IMR-90 (cell line): ENCODE results near the gene NXPH1. TPM values are rescaled to one million over a fixed set of nuclear protein-coding genes. Genes with fewer than 3 reads are reported as not detected.

Source experiments
- ATAC-seq: fragments of 200-7000 bp; cut with Tn5 transposase; 2 replicates; pipeline ENCODE4 v1.9.1; 2020; ENCODE audit warnings: low read depth, mild to moderate bottlenecking, moderate library complexity
- BruUV-seq: library from RNA; stranded (reverse); fragments of 400-500 nt; replicated peaks from 2 replicates; lab custom pipeline; 2021; lab: Mats Ljungman, UMichigan
- CTCF ChIA-PET: fragments of 300-600 bp; formaldehyde crosslinking; extraction: SDS; loops from one replicate; lab custom pipeline; 2021; ENCODE audit warnings: antibody characterized with exemption; lab: Yijun Ruan, JAX
- POLR2A ChIA-PET: fragments of 300-600 bp; sonication (Branson Sonifier 250); formaldehyde crosslinking; loops from one replicate; lab custom pipeline; 2022; ENCODE audit warnings: antibody characterized with exemption; ENCODE audit not compliant: unreplicated experiment; lab: Charles Lee
- DNase-seq: peaks from one replicate; pipeline ENCODE4 v3.0.0; 2013
- H2AFZ ChIP-seq: replicated peaks from 2 replicates; pipeline ENCODE3; 2013; ENCODE audit warnings: low read length, mild to moderate bottlenecking; ENCODE audit not compliant: poor library complexity
- H2AK5ac ChIP-seq: 2 replicates; pipeline ENCODE4 v1.6.1; 2013; ENCODE audit warnings: low read depth, low read length, inconsistent platforms
- H2AK9ac ChIP-seq: replicated peaks from 2 replicates; pipeline ENCODE3; 2013; ENCODE audit warnings: mild to moderate bottlenecking, low read depth, low read length, moderate library complexity; ENCODE audit not compliant: poor library complexity
- H2BK120ac ChIP-seq: 2 replicates; pipeline ENCODE4 v1.6.1; 2013; ENCODE audit warnings: low read depth, low read length, inconsistent platforms
- H2BK15ac ChIP-seq: 3 replicates; pipeline ENCODE4 v1.6.1; 2013; ENCODE audit warnings: low read depth, low read length, inconsistent platforms
- H2BK20ac ChIP-seq: 2 replicates; pipeline ENCODE4 v1.6.1; 2013; ENCODE audit warnings: low read depth, mild to moderate bottlenecking, inconsistent platforms, low read length, moderate library complexity
- H2BK5ac ChIP-seq: 2 replicates; pipeline ENCODE4 v1.6.1; 2013; ENCODE audit warnings: mild to moderate bottlenecking, low read depth, low read length, inconsistent platforms; ENCODE audit not compliant: poor library complexity, severe bottlenecking
- H3K14ac ChIP-seq: replicated peaks from 2 replicates; pipeline ENCODE4 v1.6.1; 2013; ENCODE audit warnings: low read depth, low read length, inconsistent platforms
- H3K18ac ChIP-seq: 2 replicates; pipeline ENCODE4 v1.6.1; 2013; ENCODE audit warnings: low read depth, low read length, control low read depth
- H3K23ac ChIP-seq: 2 replicates; pipeline ENCODE4 v1.6.1; 2013; ENCODE audit warnings: low read depth, low read length, inconsistent platforms
- H3K27ac ChIP-seq: 2 replicates; pipeline ENCODE4 v1.5.1; 2013; ENCODE audit warnings: mild to moderate bottlenecking, control low read depth, low read length; ENCODE audit not compliant: insufficient read depth
- H3K27me3 ChIP-seq: 2 replicates; pipeline ENCODE4 v1.6.1; 2013; ENCODE audit warnings: low read length; ENCODE audit not compliant: control insufficient read depth, insufficient read depth
- H3K36me3 ChIP-seq: 2 replicates; pipeline ENCODE4 v1.6.1; 2013; ENCODE audit warnings: low read length, mixed read lengths; ENCODE audit not compliant: control insufficient read depth, insufficient read depth
- H3K4ac ChIP-seq: 2 replicates; pipeline ENCODE4 v1.6.1; 2013; ENCODE audit warnings: low read depth, low read length, inconsistent platforms
- H3K4me1 ChIP-seq: 2 replicates; pipeline ENCODE4 v1.6.1; 2013; ENCODE audit warnings: low read length, mixed read lengths; ENCODE audit not compliant: control insufficient read depth, insufficient read depth
- H3K4me2 ChIP-seq: 2 replicates; pipeline ENCODE4 v1.6.1; 2013; ENCODE audit warnings: low read depth, mild to moderate bottlenecking, control low read depth, low read length, moderate library complexity
- H3K4me3 ChIP-seq: 2 replicates; pipeline ENCODE4 v1.5.1; 2013; ENCODE audit warnings: low read depth, mild to moderate bottlenecking, control low read depth, low read length, moderate library complexity; ENCODE audit not compliant: insufficient read depth
- H3K56ac ChIP-seq: 2 replicates; pipeline ENCODE4 v1.6.1; 2013; ENCODE audit warnings: low read length, inconsistent platforms; ENCODE audit not compliant: insufficient read depth; ENCODE audit errors: extremely low read depth
- H3K79me1 ChIP-seq, 2 experiments: 2 replicates each; pipeline ENCODE4 v1.6.1; 2013; ENCODE audit warnings: low read length in 2 of 2, inconsistent platforms in 1 of 2, low read depth in 1 of 2
- H3K9ac ChIP-seq: 2 replicates; pipeline ENCODE4 v1.6.1; 2013; ENCODE audit warnings: low read depth, low read length, control low read depth
- H3K9me1 ChIP-seq: 2 replicates; pipeline ENCODE4 v1.6.1; 2013; ENCODE audit warnings: low read length, inconsistent platforms; ENCODE audit not compliant: insufficient read depth
- H3K9me3 ChIP-seq: 2 replicates; pipeline ENCODE4 v1.6.1; 2013; ENCODE audit warnings: low read length; ENCODE audit not compliant: control insufficient read depth, insufficient read depth
- H4K20me1 ChIP-seq: 2 replicates; pipeline ENCODE4 v1.6.1; 2013; ENCODE audit warnings: low read length, inconsistent platforms; ENCODE audit not compliant: insufficient read depth
- H4K5ac ChIP-seq: 2 replicates; pipeline ENCODE4 v1.6.1; 2013; ENCODE audit warnings: mild to moderate bottlenecking, low read depth, low read length, control low read depth
- H4K8ac ChIP-seq, 2 experiments: 2 replicates each; pipeline ENCODE4 v1.6.1; 2013; ENCODE audit warnings: low read depth in 2 of 2, low read length in 2 of 2, control low read depth in 1 of 2, inconsistent platforms in 1 of 2
- H4K91ac ChIP-seq: 2 replicates; pipeline ENCODE4 v1.6.1; 2013; ENCODE audit warnings: low read depth, low read length, inconsistent platforms; ENCODE audit not compliant: insufficient read depth
- BHLHE40 ChIP-seq: fragments of 150-350 bp; IDR thresholded peaks from 2 replicates; pipeline ENCODE4 v1.6.1; 2016; ENCODE audit warnings: mild to moderate bottlenecking, low read depth, low read length
- CEBPB ChIP-seq: IDR thresholded peaks from 2 replicates; pipeline ENCODE4 v1.6.1; 2012; ENCODE audit warnings: low read depth, low read length, improper control_type of control experiment
- CHD1 ChIP-seq: IDR thresholded peaks from 2 replicates; pipeline ENCODE4 v1.6.1; 2012; ENCODE audit warnings: low read depth, low read length, improper control_type of control experiment
- FOS ChIP-seq: fragments of 150-350 bp; IDR thresholded peaks from 2 replicates; pipeline ENCODE4 v1.6.1; 2016; ENCODE audit warnings: low read depth, low read length
- MAFK ChIP-seq: IDR thresholded peaks from 2 replicates; pipeline ENCODE4 v1.6.1; 2012; ENCODE audit warnings: low read depth, low read length, improper control_type of control experiment
- MAZ ChIP-seq: IDR thresholded peaks from 2 replicates; pipeline ENCODE4 v1.6.1; 2012; ENCODE audit warnings: low read depth, mild to moderate bottlenecking, low read length, improper control_type of control experiment, moderate library complexity, borderline replicate concordance
- MXI1 ChIP-seq: IDR thresholded peaks from 2 replicates; pipeline ENCODE4 v1.6.1; 2012; ENCODE audit warnings: low read depth, mild to moderate bottlenecking, low read length, moderate library complexity, borderline replicate concordance
- NFE2L2 ChIP-seq: fragments of 150-350 bp; IDR thresholded peaks from 2 replicates; pipeline ENCODE4 v1.6.1; 2016; ENCODE audit warnings: low read depth, mild to moderate bottlenecking, low read length
- POLR2A ChIP-seq: IDR thresholded peaks from 2 replicates; pipeline ENCODE4 v1.6.1; 2012; ENCODE audit warnings: mild to moderate bottlenecking, low read depth, low read length
- RAD21 ChIP-seq: IDR thresholded peaks from 2 replicates; pipeline ENCODE4 v1.6.1; 2012; ENCODE audit warnings: low read length, improper control_type of control experiment
- RCOR1 ChIP-seq: IDR thresholded peaks from 2 replicates; pipeline ENCODE4 v1.6.1; 2012; ENCODE audit warnings: mild to moderate bottlenecking, low read length, improper control_type of control experiment; ENCODE audit not compliant: insufficient replicate concordance
- RFX5 ChIP-seq: IDR thresholded peaks from 2 replicates; pipeline ENCODE4 v1.8.0; 2012; ENCODE audit warnings: low read depth, mild to moderate bottlenecking, low read length, moderate library complexity
- SMC3 ChIP-seq: fragments of 150-350 bp; IDR thresholded peaks from 2 replicates; pipeline ENCODE4 v1.6.1; 2016; ENCODE audit warnings: low read depth, mild to moderate bottlenecking, antibody characterized with exemption, low read length, moderate library complexity
- WGBS, 2 experiments: methylation state at CpG; one replicate each; pipeline versions ENCODE4 v1.1.5 to v1.1.7; 2013; ENCODE audit warnings: missing lambda C conversion rate in 2 of 2; ENCODE audit not compliant: insufficient read length in 1 of 2; ENCODE audit errors: extremely low coverage in 2 of 2; 5-methylcytosine and 5-hydroxymethylcytosine counted together
- dilution Hi-C: fragments of 300-500 bp; cut with HindIII; formaldehyde crosslinking; loops from one replicate; pipeline ENCODE4 v1.14.3; 2018; ENCODE audit warnings: low sequenced_read_pairs; ENCODE audit not compliant: unreplicated experiment
- in situ Hi-C: fragments of 300-500 bp; cut with MboI; formaldehyde crosslinking; loops from 3 replicates; pipeline ENCODE4 v1.14.3; 2019; ENCODE audit warnings: low sequenced_read_pairs, inconsistent platforms, mixed read lengths
- intact Hi-C: fragments of 100-400 bp; cut with micrococcal nuclease; formaldehyde crosslinking; loops from 2 replicates; pipeline ENCODE4 v1.10.0; 2022
- polyA plus RNA-seq, 3 experiments: library from polyadenylated mRNA; depleted of rRNA; stranded (reverse); fragments of >200 nt; gene quantifications; 2 replicates each; pipeline ENCODE4 v1.2.3, GENCODE V29; 2012; ENCODE audit warnings: low replicate concordance in 1 of 3
- total RNA-seq: library from RNA; depleted of rRNA; stranded (reverse); fragments of >200 nt; gene quantifications from 2 replicates; pipeline ENCODE4 v1.2.3, GENCODE V29; 2012
- TF ChIP-seq, protein P1 (sequence below): fragments of 150-350 bp; IDR thresholded peaks from 2 replicates; pipeline ENCODE4 v1.6.1; 2017; ENCODE audit warnings: mild to moderate bottlenecking, antibody characterized with exemption, low read length, low read depth
- TF ChIP-seq, protein P2 (sequence below): fragments of 150-350 bp; IDR thresholded peaks from 2 replicates; pipeline ENCODE4 v1.6.1; 2016; ENCODE audit warnings: low read depth, mild to moderate bottlenecking, low read length, moderate library complexity, borderline replicate concordance
- TF ChIP-seq, protein P3 (sequence below): conservative IDR thresholded peaks from 2 replicates; pipeline ENCODE4 v1.5.1; 2012; ENCODE audit warnings: mild to moderate bottlenecking, low read depth, low read length, improper control_type of control experiment

The NXPH1 gene
- total and polyA plus RNA-seq, 2 of the 4 experiments (the other 2 are of a cell fraction) = not detected

DNA sequence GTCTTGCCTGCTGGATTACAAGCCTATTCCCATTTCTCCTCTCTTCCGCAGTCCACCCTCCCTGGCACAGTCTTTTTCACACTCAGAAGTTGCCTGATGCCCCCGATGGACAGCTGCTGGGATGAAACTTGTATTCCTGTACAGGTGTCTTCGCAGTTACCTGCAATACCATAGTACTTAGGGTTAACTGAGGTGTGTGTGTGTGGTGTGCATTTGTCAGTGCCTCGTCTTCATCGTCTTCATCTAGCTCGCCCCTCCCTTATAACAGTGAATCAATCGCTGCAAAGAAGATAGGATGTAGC, 11.0 kb downstream of the NXPH1 start (continued):
- TF ChIP-seq, protein P1, sequence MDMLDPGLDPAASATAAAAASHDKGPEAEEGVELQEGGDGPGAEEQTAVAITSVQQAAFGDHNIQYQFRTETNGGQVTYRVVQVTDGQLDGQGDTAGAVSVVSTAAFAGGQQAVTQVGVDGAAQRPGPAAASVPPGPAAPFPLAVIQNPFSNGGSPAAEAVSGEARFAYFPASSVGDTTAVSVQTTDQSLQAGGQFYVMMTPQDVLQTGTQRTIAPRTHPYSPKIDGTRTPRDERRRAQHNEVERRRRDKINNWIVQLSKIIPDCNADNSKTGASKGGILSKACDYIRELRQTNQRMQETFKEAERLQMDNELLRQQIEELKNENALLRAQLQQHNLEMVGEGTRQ = no peak
- no peak for TF ChIP-seq RCOR1

DNA sequence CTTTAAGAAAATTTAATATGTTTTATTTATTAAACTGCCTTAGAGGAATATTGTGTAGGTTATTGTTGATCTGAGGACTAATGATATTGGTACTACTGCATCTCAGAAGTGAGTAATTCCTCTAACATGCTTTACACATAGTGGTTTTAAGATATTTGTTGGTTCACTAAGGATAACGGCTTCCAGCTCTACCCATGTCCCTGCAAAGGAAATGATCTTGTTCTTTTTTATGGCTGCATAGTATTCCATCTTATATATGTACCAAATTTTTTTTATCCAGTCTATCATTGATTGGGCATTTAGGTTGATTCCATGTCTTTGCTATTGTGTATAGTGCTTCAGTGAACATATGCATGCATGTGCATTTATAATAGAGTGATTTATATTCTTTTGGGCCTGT, 20.1 kb downstream of the NXPH1 start:
- H4K91ac ChIP-seq = no peak overlapping the region
- dilution Hi-C loops (no loop called here), intact Hi-C loops (no loop called here), in situ Hi-C loops (no loop called here)
- no CpG with 5 or more reads among the region's 1 CpG for WGBS, 2 experiments
- no peak overlapping the region for H2AFZ ChIP-seq
- no peaks in the 10 kb centered on the region for H3K79me1 ChIP-seq
- no peak overlapping the region for H2BK20ac ChIP-seq
- H3K27ac ChIP-seq = no peak overlapping the region
- no peak overlapping the region for H2BK15ac ChIP-seq
- ATAC-seq = no peak
- no peak overlapping the region for H4K8ac ChIP-seq
- no peak overlapping the region for H4K5ac ChIP-seq
- no peak overlapping the region for H3K9ac ChIP-seq
- no peak overlapping the region for H3K23ac ChIP-seq
- no peak overlapping the region for H3K18ac ChIP-seq
- POLR2A ChIA-PET = no interaction called here
- H3K9me3 ChIP-seq = peaks cover 5% of the 10 kb centered on the region; the same call in 1 of the 2 replicates
- no peak overlapping the region for H2AK5ac ChIP-seq
- no peaks in the 10 kb centered on the region for H3K9me1 ChIP-seq
- H3K4me3 ChIP-seq = no peak overlapping the region
- CTCF ChIA-PET = no interaction called here
- TF ChIP-seq CHD1 (no peak), MXI1 (no peak), NFE2L2 (no peak), RCOR1 (no peak), SMC3 (no peak), CEBPB (no peak), RFX5 (no peak), POLR2A (no peak), FOS (no peak), BHLHE40 (no peak), MAFK (no peak), RAD21 (no peak), MAZ (no peak)
- TF ChIP-seq, protein P2, sequence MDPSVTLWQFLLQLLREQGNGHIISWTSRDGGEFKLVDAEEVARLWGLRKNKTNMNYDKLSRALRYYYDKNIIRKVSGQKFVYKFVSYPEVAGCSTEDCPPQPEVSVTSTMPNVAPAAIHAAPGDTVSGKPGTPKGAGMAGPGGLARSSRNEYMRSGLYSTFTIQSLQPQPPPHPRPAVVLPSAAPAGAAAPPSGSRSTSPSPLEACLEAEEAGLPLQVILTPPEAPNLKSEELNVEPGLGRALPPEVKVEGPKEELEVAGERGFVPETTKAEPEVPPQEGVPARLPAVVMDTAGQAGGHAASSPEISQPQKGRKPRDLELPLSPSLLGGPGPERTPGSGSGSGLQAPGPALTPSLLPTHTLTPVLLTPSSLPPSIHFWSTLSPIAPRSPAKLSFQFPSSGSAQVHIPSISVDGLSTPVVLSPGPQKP = no peak
- TF ChIP-seq, protein P3, sequence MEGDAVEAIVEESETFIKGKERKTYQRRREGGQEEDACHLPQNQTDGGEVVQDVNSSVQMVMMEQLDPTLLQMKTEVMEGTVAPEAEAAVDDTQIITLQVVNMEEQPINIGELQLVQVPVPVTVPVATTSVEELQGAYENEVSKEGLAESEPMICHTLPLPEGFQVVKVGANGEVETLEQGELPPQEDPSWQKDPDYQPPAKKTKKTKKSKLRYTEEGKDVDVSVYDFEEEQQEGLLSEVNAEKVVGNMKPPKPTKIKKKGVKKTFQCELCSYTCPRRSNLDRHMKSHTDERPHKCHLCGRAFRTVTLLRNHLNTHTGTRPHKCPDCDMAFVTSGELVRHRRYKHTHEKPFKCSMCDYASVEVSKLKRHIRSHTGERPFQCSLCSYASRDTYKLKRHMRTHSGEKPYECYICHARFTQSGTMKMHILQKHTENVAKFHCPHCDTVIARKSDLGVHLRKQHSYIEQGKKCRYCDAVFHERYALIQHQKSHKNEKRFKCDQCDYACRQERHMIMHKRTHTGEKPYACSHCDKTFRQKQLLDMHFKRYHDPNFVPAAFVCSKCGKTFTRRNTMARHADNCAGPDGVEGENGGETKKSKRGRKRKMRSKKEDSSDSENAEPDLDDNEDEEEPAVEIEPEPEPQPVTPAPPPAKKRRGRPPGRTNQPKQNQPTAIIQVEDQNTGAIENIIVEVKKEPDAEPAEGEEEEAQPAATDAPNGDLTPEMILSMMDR = no peak
- no peaks in the 10 kb centered on the region for H3K36me3 ChIP-seq
- H3K4me1 ChIP-seq = no peaks in the 10 kb centered on the region
- H3K56ac ChIP-seq = no peak overlapping the region
- no peak overlapping the region for H3K4me2 ChIP-seq
- no peak overlapping the region for H3K14ac ChIP-seq
- H2AK9ac ChIP-seq = no peak overlapping the region
- H4K20me1 ChIP-seq = no peaks in the 10 kb centered on the region
- H2BK5ac ChIP-seq = no peak overlapping the region
- no peak overlapping the region for H2BK120ac ChIP-seq
- no peak overlapping the region for H3K4ac ChIP-seq
- no peaks in the 10 kb centered on the region for H3K27me3 ChIP-seq
- BruUV-seq = no TSS peak
- no peak for DNase-seq
